RPMI8226 (cell line): ENCODE measurements around the gene PPP1CA.

Source experiments
- DNase-seq: peaks from one replicate; pipeline ENCODE4 v3.0.0-alpha.2; 2015

PPP1CA gene

GRCh38 chr11:67379061-67380058 lies 22.3 kb downstream of the PPP1CA start:
- no peak for DNase-seq

GRCh38 chr11:67378544-67378943 lies 23.1 kb downstream of the PPP1CA start:
- no peak for DNase-seq

GRCh38 chr11:67376873-67377808 lies 24.5 kb downstream of the PPP1CA start:
- DNase-seq = peak; percentile 35

- no peak for DNase-seq
These were observed 25.4 kb downstream of the PPP1CA start for GRCh38 chr11:67376063-67376820.

- no peak for DNase-seq
These were observed 26.2 kb downstream of the PPP1CA start for GRCh38 chr11:67375320-67376055.

- DNase-seq = no peak
These were observed 26.9 kb downstream of the PPP1CA start for GRCh38 chr11:67374571-67375281.

- DNase-seq = peak; percentile 78
These were observed 27.7 kb downstream of the PPP1CA start for GRCh38 chr11:67373648-67374570.

GRCh38 chr11:67372993-67373647 lies 28.5 kb downstream of the PPP1CA start, which contains the start of gene CLCF1:
Gene CLCF1, minus strand, starts transcription at chr11:67373598. Its CDS starts 59 bp downstream, at chr11:67373539.
- DNase-seq = peak; percentile 70

- no peak for DNase-seq
These were observed 29.2 kb downstream of the PPP1CA start for GRCh38 chr11:67372321-67372992.

GRCh38 chr11:67371911-67372320 lies 29.7 kb downstream of the PPP1CA start:
- DNase-seq = no peak

GRCh38 chr11:67371189-67371910 lies 30.3 kb downstream of the PPP1CA start:
- DNase-seq = peak; percentile 28

- DNase-seq = no peak
These were observed 31.1 kb downstream of the PPP1CA start for GRCh38 chr11:67370351-67371076.

- no peak for DNase-seq
These were observed 31.8 kb downstream of the PPP1CA start for GRCh38 chr11:67369801-67370284.

- DNase-seq = no peak
These were observed 32.4 kb downstream of the PPP1CA start for GRCh38 chr11:67369275-67369674.

GRCh38 chr11:67368621-67369020 lies 33.0 kb downstream of the PPP1CA start:
- DNase-seq = no peak

GRCh38 chr11:67367761-67368227 lies 33.9 kb downstream of the PPP1CA start:
- DNase-seq = no peak
